ENCODE measurements around the gene KLHL41. TPM values are rescaled to one million over a fixed set of nuclear protein-coding genes. Genes with fewer than 3 reads are reported as not detected.

KLHL41 gene
- total RNA-seq, 1 experiment from 2014 or later, result 0.21 TPM

- BruUV-seq (replicated peaks), result no TSS peak
Observed at GRCh38 chr2:169571571-169571970, 62.1 kb downstream of the KLHL41 start.

GRCh38 chr2:169572189-169572588, 62.7 kb downstream of the KLHL41 start:
- H3K27me3 Mint-ChIP-seq (ENCODE audit: unreplicated experiment), result no peaks in the 10 kb centered on the region
- no peak overlapping the region for H3K27ac Mint-ChIP-seq (ENCODE audit: unreplicated experiment)
- peaks cover 17% of the 10 kb centered on the region for H3K36me3 Mint-ChIP-seq (ENCODE audit: insufficient read depth, unreplicated experiment)
- no peaks in the 10 kb centered on the region for H3K4me1 Mint-ChIP-seq (ENCODE audit: low read depth, unreplicated experiment)
- no peak for DNase-seq
- TF ChIP-seq CTCF (IDR thresholded peaks at IDR 0.05; ENCODE audit: unreplicated experiment), result no peak
- no peaks in the 10 kb centered on the region for H3K9me3 Mint-ChIP-seq (ENCODE audit: low read depth, unreplicated experiment)
- CTCF ChIA-PET, result no interaction called here
- no TSS peak for BruUV-seq (replicated peaks)
- intact Hi-C loops (cut with micrococcal nuclease; ENCODE audit: unreplicated experiment), result no loop called here
- H3K4me3 Mint-ChIP-seq (ENCODE audit: low read depth, unreplicated experiment), result no peak overlapping the region

More at GRCh38 chr2:169571571-169571970, 62.1 kb downstream of the KLHL41 start:
- intact Hi-C loops (cut with micrococcal nuclease; ENCODE audit: unreplicated experiment), result no loop called here
- no peaks in the 10 kb centered on the region for H3K27me3 Mint-ChIP-seq (ENCODE audit: unreplicated experiment)
- no peak for DNase-seq
- peaks cover 17% of the 10 kb centered on the region for H3K36me3 Mint-ChIP-seq (ENCODE audit: insufficient read depth, unreplicated experiment)
- no peak overlapping the region for H3K27ac Mint-ChIP-seq (ENCODE audit: unreplicated experiment)
- no peak for TF ChIP-seq CTCF (IDR thresholded peaks at IDR 0.05; ENCODE audit: unreplicated experiment)
- CTCF ChIA-PET, result no interaction called here
- H3K9me3 Mint-ChIP-seq (ENCODE audit: low read depth, unreplicated experiment), result no peaks in the 10 kb centered on the region
- H3K4me3 Mint-ChIP-seq (ENCODE audit: low read depth, unreplicated experiment), result no peak overlapping the region
- no peaks in the 10 kb centered on the region for H3K4me1 Mint-ChIP-seq (ENCODE audit: low read depth, unreplicated experiment)

GRCh38 chr2:169572821-169573159, 63.3 kb downstream of the KLHL41 start:
- BruUV-seq (replicated peaks), result no TSS peak
- peak overlapping the region; percentile 94 for H3K27ac Mint-ChIP-seq (ENCODE audit: unreplicated experiment)
- H3K4me1 Mint-ChIP-seq (ENCODE audit: low read depth, unreplicated experiment), result no peaks in the 10 kb centered on the region
- intact Hi-C loops (cut with micrococcal nuclease; ENCODE audit: unreplicated experiment), result no loop called here
- no peak for TF ChIP-seq CTCF (IDR thresholded peaks at IDR 0.05; ENCODE audit: unreplicated experiment)
- H3K4me3 Mint-ChIP-seq (ENCODE audit: low read depth, unreplicated experiment), result peak overlapping the region; percentile 97
- peaks cover 17% of the 10 kb centered on the region for H3K36me3 Mint-ChIP-seq (ENCODE audit: insufficient read depth, unreplicated experiment)
- no peaks in the 10 kb centered on the region for H3K9me3 Mint-ChIP-seq (ENCODE audit: low read depth, unreplicated experiment)
- CTCF ChIA-PET, result no interaction called here
- no peaks in the 10 kb centered on the region for H3K27me3 Mint-ChIP-seq (ENCODE audit: unreplicated experiment)
- no peak for DNase-seq

- H3K4me1 Mint-ChIP-seq (ENCODE audit: low read depth, unreplicated experiment), result no peaks in the 10 kb centered on the region
- TSS peak; percentile 49 for BruUV-seq (replicated peaks)
- H3K36me3 Mint-ChIP-seq (ENCODE audit: insufficient read depth, unreplicated experiment), result peaks cover 17% of the 10 kb centered on the region
- peak; percentile 85 for DNase-seq
- intact Hi-C loops (cut with micrococcal nuclease; ENCODE audit: unreplicated experiment), result no loop called here
- H3K9me3 Mint-ChIP-seq (ENCODE audit: low read depth, unreplicated experiment), result no peaks in the 10 kb centered on the region
- TF ChIP-seq CTCF (IDR thresholded peaks at IDR 0.05; ENCODE audit: unreplicated experiment), result no peak
- CTCF ChIA-PET, result interaction anchor here (0.6 to 1.1 kb wide), 2 partner anchors 11 to 40 kb away, joined by 3 to 4 read pairs; no protein-coding TSS in a partner anchor
- H3K27me3 Mint-ChIP-seq (ENCODE audit: unreplicated experiment), result no peaks in the 10 kb centered on the region
- H3K4me3 Mint-ChIP-seq (ENCODE audit: low read depth, unreplicated experiment), result peak within 1 kb of the TSS; percentile 97
- H3K27ac Mint-ChIP-seq (ENCODE audit: unreplicated experiment), result peak within 1 kb of the TSS; percentile 94
Observed at GRCh38 chr2:169573160-169573973, 63.9 kb downstream of the KLHL41 start, which contains the start of gene FASTKD1. Gene FASTKD1, minus strand, starts transcription at chr2:169573865. Its CDS starts 1,836 bp downstream, at chr2:169572029.

Measured in Calu3 (cell line).